HFFc6 (cell line): ENCODE results near the gene ATP8A1. TPM values are rescaled to one million over a fixed set of nuclear protein-coding genes. Genes with fewer than 3 reads are reported as not detected.

Experiments used
- DNase-seq: peaks from one replicate; pipeline ENCODE4 v3.0.0-alpha.2; 2018
- H3K27ac Mint-ChIP-seq: 2 replicates; pipeline ENCODE4 v1.8.0; 2020; ENCODE audit warnings: mild to moderate bottlenecking, mixed read lengths
- H3K27me3 Mint-ChIP-seq: 2 replicates; pipeline ENCODE4 v1.8.0; 2021; ENCODE audit warnings: mild to moderate bottlenecking, moderate library complexity, mixed read lengths; ENCODE audit not compliant: insufficient read depth
- H3K36me3 Mint-ChIP-seq: 2 replicates; pipeline ENCODE4 v1.8.0; 2021; ENCODE audit warnings: low read depth, mixed read lengths
- H3K4me1 Mint-ChIP-seq: 2 replicates; pipeline ENCODE4 v1.8.0; 2020; ENCODE audit warnings: low read depth, mixed read lengths
- H3K4me3 Mint-ChIP-seq: 2 replicates; pipeline ENCODE4 v1.8.0; 2020; ENCODE audit warnings: mild to moderate bottlenecking, moderate library complexity, mixed read lengths
- H3K9me3 Mint-ChIP-seq: 2 replicates; pipeline ENCODE4 v1.8.0; 2020; ENCODE audit warnings: mild to moderate bottlenecking, mixed read lengths
- CTCF ChIP-seq: fragments of 200-600 bp; sonication (generic); IDR thresholded peaks from 2 replicates; pipeline ENCODE4 v1.5.0; 2021; ENCODE audit warnings: antibody characterized with exemption, mild to moderate bottlenecking
- total RNA-seq, 6 experiments: library from RNA; stranded (reverse); fragmentation: NEBNext Ultra II Directional; extraction: Animal tissue kit (Norgen Biotek cat#: 25700); gene quantifications; 2 replicates in 1 of 6; 3 replicates in 5 of 6; pipeline ENCODE4 v1.2.3, GENCODE V29; 2021

ATP8A1 gene
- total RNA-seq, 6 experiments from 2014 or later, result 0.03 to 0.28 (median 0.11) TPM

GRCh38 chr4:42397635-42398170 is 259.2 kb downstream of the ATP8A1 start:
- H3K27me3 Mint-ChIP-seq, result peaks cover 8% of the 10 kb centered on the region
- no peaks in the 10 kb centered on the region for H3K4me1 Mint-ChIP-seq
- peaks cover 5% of the 10 kb centered on the region; the same call in 1 of the 2 replicates for H3K36me3 Mint-ChIP-seq
- no peak overlapping the region for H3K27ac Mint-ChIP-seq
- no peak for TF ChIP-seq CTCF
- DNase-seq, result no peak
- no peak overlapping the region for H3K4me3 Mint-ChIP-seq
- peaks cover 7% of the 10 kb centered on the region; the same call in 1 of the 2 replicates for H3K9me3 Mint-ChIP-seq

GRCh38 chr4:42396752-42397634 is 259.9 kb downstream of the ATP8A1 start, which contains the start of gene SHISA3:
TSS of gene SHISA3 (plus strand) at chr4:42397488. CDS start at chr4:42398057, 569 bp downstream.
- Mint-ChIP-seq H3K27ac (no peak within 1 kb of the TSS), H3K4me3 (no peak within 1 kb of the TSS), H3K27me3 (peaks cover 8% of the 10 kb centered on the region), H3K36me3 (peaks cover 5% of the 10 kb centered on the region; the same call in 1 of the 2 replicates), H3K4me1 (no peaks in the 10 kb centered on the region), H3K9me3 (peaks cover 7% of the 10 kb centered on the region; the same call in 1 of the 2 replicates)
- TF ChIP-seq CTCF, result no peak
- no peak for DNase-seq

- Mint-ChIP-seq H3K27ac (no peak overlapping the region), H3K27me3 (peaks cover 8% of the 10 kb centered on the region), H3K4me1 (no peaks in the 10 kb centered on the region), H3K4me3 (no peak overlapping the region), H3K36me3 (peaks cover 5% of the 10 kb centered on the region; the same call in 1 of the 2 replicates), H3K9me3 (peaks cover 7% of the 10 kb centered on the region; the same call in 1 of the 2 replicates)
- DNase-seq, result no peak
- TF ChIP-seq CTCF, result no peak
Observed at GRCh38 chr4:42396361-42396751, 260.5 kb downstream of the ATP8A1 start.

GRCh38 chr4:42395595-42395994 is 261.3 kb downstream of the ATP8A1 start:
- Mint-ChIP-seq H3K36me3 (peaks cover 5% of the 10 kb centered on the region; the same call in 1 of the 2 replicates), H3K27ac (no peak overlapping the region), H3K9me3 (peaks cover 7% of the 10 kb centered on the region; the same call in 1 of the 2 replicates), H3K27me3 (peaks cover 8% of the 10 kb centered on the region), H3K4me3 (no peak overlapping the region), H3K4me1 (no peaks in the 10 kb centered on the region)
- DNase-seq, result no peak
- no peak for TF ChIP-seq CTCF

GRCh38 chr4:42392436-42392835 is 264.5 kb downstream of the ATP8A1 start:
- Mint-ChIP-seq H3K4me1 (no peaks in the 10 kb centered on the region), H3K27me3 (peaks cover 3% of the 10 kb centered on the region; the same call in 1 of the 2 replicates), H3K36me3 (peaks cover 5% of the 10 kb centered on the region; the same call in 1 of the 2 replicates), H3K27ac (no peak overlapping the region), H3K9me3 (peaks cover 17% of the 10 kb centered on the region; the same call in 1 of the 2 replicates), H3K4me3 (no peak overlapping the region)
- TF ChIP-seq CTCF, result no peak
- DNase-seq, result no peak
